SK-N-SH (cell line): ENCODE results near the gene CNPPD1. TPM values are rescaled to one million over a fixed set of nuclear protein-coding genes. Genes with fewer than 3 reads are reported as not detected.

ENCODE experiments used
- CTCF ChIA-PET: fragments of 300-600, 350-600 bp; formaldehyde crosslinking; extraction: SDS; loops from one replicate; lab custom pipeline; 2021; lab: Yijun Ruan, JAX
- POLR2A ChIA-PET: fragments of 350-600 bp; sonication (Branson Sonifier 250); formaldehyde crosslinking; extraction: SDS; loops from one replicate; lab custom pipeline; 2020; ENCODE audit warnings: antibody characterized with exemption, inconsistent platforms; lab: Yijun Ruan, JAX
- DNase-seq: peaks from one replicate; pipeline ENCODE4 v3.0.0; 2012
- H2AFZ ChIP-seq: fragments of 200-600 bp; sonication (generic); 2 replicates; pipeline ENCODE4 v1.8.1; 2016; ENCODE audit warnings: antibody characterized with exemption, mild to moderate bottlenecking, low read depth
- H3F3A ChIP-seq: fragments of 200-600 bp; sonication (generic); replicated peaks from 2 replicates; pipeline ENCODE3; 2016; ENCODE audit warnings: antibody characterized with exemption, mild to moderate bottlenecking; ENCODE audit not compliant: insufficient read depth
- H3K27ac ChIP-seq, 2 experiments: fragments of 200-500 bp in 1 of 2; fragments of 200-600 bp in 1 of 2; sonication (Bioruptor generic) in 1 of 2; sonication (generic), shearing (Covaris generic) in 1 of 2; 2 replicates each; pipeline versions ENCODE4 v1.5.1 to v1.6.1; 2014 to 2016; ENCODE audit warnings: low read depth in 2 of 2, inconsistent platforms in 1 of 2, low read length in 1 of 2, mild to moderate bottlenecking in 1 of 2, mixed read lengths in 1 of 2
- H3K27me3 ChIP-seq: fragments of 200-600 bp; sonication (generic), shearing (Covaris generic); 2 replicates; pipeline ENCODE4 v1.6.1; 2016; ENCODE audit warnings: mixed run types; ENCODE audit not compliant: insufficient read depth
- H3K36me3 ChIP-seq, 2 experiments: fragments of 200-500 bp in 1 of 2; fragments of 200-600 bp in 1 of 2; sonication (Bioruptor generic) in 1 of 2; sonication (generic) in 1 of 2; replicated peaks in 1 of 2; 2 replicates each; pipeline versions ENCODE3 to v1.5.1; 2014 to 2016; ENCODE audit warnings: low read length in 1 of 2, mild to moderate bottlenecking in 1 of 2; ENCODE audit not compliant: insufficient read depth in 2 of 2, control insufficient read depth in 1 of 2
- H3K4me1 ChIP-seq, 2 experiments: fragments of 200-500 bp in 1 of 2; fragments of 200-600 bp in 1 of 2; sonication (Bioruptor generic) in 1 of 2; sonication (generic), shearing (Covaris generic) in 1 of 2; 2 replicates each; pipeline versions ENCODE4 v1.5.1 to v1.6.1; 2014 to 2016; ENCODE audit warnings: low read depth in 1 of 2, low read length in 1 of 2, mixed run types in 1 of 2; ENCODE audit not compliant: insufficient read depth in 2 of 2, control insufficient read depth in 1 of 2
- H3K4me2 ChIP-seq: fragments of 200-600 bp; sonication (generic), shearing (Covaris generic); 2 replicates; pipeline ENCODE4 v1.6.1; 2017; ENCODE audit warnings: mixed run types
- H3K4me3 ChIP-seq, 2 experiments: fragments of 200-500 bp in 1 of 2; fragments of 200-600 bp in 1 of 2; sonication (Bioruptor generic) in 1 of 2; sonication (generic), shearing (Covaris generic) in 1 of 2; 2 replicates each; pipeline versions ENCODE4 v1.5.1 to v1.8.1; 2014 to 2016; ENCODE audit warnings: low read depth in 2 of 2, inconsistent platforms in 1 of 2, low read length in 1 of 2, mild to moderate bottlenecking in 1 of 2, mixed read lengths in 1 of 2, moderate library complexity in 1 of 2
- H3K79me2 ChIP-seq: fragments of 200-600 bp; sonication (generic); 2 replicates; pipeline ENCODE4 v1.8.1; 2017; ENCODE audit warnings: mild to moderate bottlenecking; ENCODE audit not compliant: insufficient read depth
- H3K9ac ChIP-seq: fragments of 200-600 bp; sonication (generic); 2 replicates; pipeline ENCODE4 v1.6.1; 2017; ENCODE audit warnings: mixed run types
- H3K9me2 ChIP-seq: fragments of 200-600 bp; sonication (generic); 2 replicates; pipeline ENCODE4 v1.6.1; 2017; ENCODE audit warnings: mixed run types
- H3K9me3 ChIP-seq: fragments of 200-600 bp; sonication (generic); 2 replicates; pipeline ENCODE4 v1.6.1; 2017; ENCODE audit warnings: mixed run types, mild to moderate bottlenecking, moderate library complexity
- H4K20me1 ChIP-seq: fragments of 200-600 bp; sonication (generic); 2 replicates; pipeline ENCODE4 v1.6.1; 2017; ENCODE audit warnings: mild to moderate bottlenecking, mixed run types; ENCODE audit not compliant: insufficient read depth
- CHD2 ChIP-seq: fragments of 150-350 bp; IDR thresholded peaks from 2 replicates; pipeline ENCODE4 v1.6.1; 2018; ENCODE audit warnings: low read length; ENCODE audit not compliant: partially characterized antibody
- CTCF ChIP-seq: fragments of 200-600 bp; sonication (generic); IDR thresholded peaks from 2 replicates; pipeline ENCODE4 v1.6.1; 2017; ENCODE audit warnings: antibody characterized with exemption, mild to moderate bottlenecking, moderate library complexity
- EP300 ChIP-seq, 2 experiments: IDR thresholded peaks; 2 replicates each; pipeline versions ENCODE4 v1.4.0 to v1.6.1; 2012; ENCODE audit warnings: borderline replicate concordance in 1 of 2, low read depth in 1 of 2, low read length in 1 of 2
- FOSL2 ChIP-seq: IDR thresholded peaks from 2 replicates; pipeline ENCODE4 v1.4.0; 2012; ENCODE audit warnings: low read depth, mild to moderate bottlenecking, moderate library complexity, borderline replicate concordance
- GABPA ChIP-seq: IDR thresholded peaks from 2 replicates; pipeline ENCODE4 v1.4.0; 2012; ENCODE audit warnings: low read depth, mild to moderate bottlenecking
- JUND ChIP-seq: IDR thresholded peaks from 2 replicates; pipeline ENCODE4 v1.4.0; 2012
- MEF2A ChIP-seq: IDR thresholded peaks from 2 replicates; pipeline ENCODE4 v1.4.0; 2012; ENCODE audit warnings: low read depth, borderline replicate concordance
- MXI1 ChIP-seq: IDR thresholded peaks from 2 replicates; pipeline ENCODE4 v1.6.1; 2012; ENCODE audit warnings: mild to moderate bottlenecking, low read depth, low read length, improper control_type of control experiment
- POLR2AphosphoS5 ChIP-seq: IDR thresholded peaks from 2 replicates; pipeline ENCODE4 v1.6.1; 2012; ENCODE audit warnings: low read depth, low read length
- RAD21 ChIP-seq: IDR thresholded peaks from 2 replicates; pipeline ENCODE4 v1.6.1; 2012; ENCODE audit warnings: mild to moderate bottlenecking, low read length
- SIN3A ChIP-seq: IDR thresholded peaks from 2 replicates; pipeline ENCODE4 v1.6.1; 2012; ENCODE audit warnings: low read depth, mild to moderate bottlenecking, low read length, moderate library complexity, borderline replicate concordance
- TAF1 ChIP-seq: IDR thresholded peaks from 2 replicates; pipeline ENCODE4 v1.6.1; 2012; ENCODE audit warnings: low read depth, mild to moderate bottlenecking, low read length, moderate library complexity, borderline replicate concordance
- TEAD4 ChIP-seq: IDR thresholded peaks from 2 replicates; pipeline ENCODE4 v1.4.0; 2012; ENCODE audit warnings: mild to moderate bottlenecking, borderline replicate concordance; ENCODE audit not compliant: insufficient read depth
- YY1 ChIP-seq: IDR thresholded peaks from 2 replicates; pipeline ENCODE4 v1.4.0; 2012; ENCODE audit warnings: low read depth, mild to moderate bottlenecking
- WGBS: methylation state at CpG from one replicate; pipeline ENCODE4 v1.1.6; 2017; ENCODE audit warnings: low lambda C conversion rate; 5-methylcytosine and 5-hydroxymethylcytosine counted together
- polyA plus RNA-seq, 3 experiments: library from polyadenylated mRNA; depleted of rRNA; stranded (reverse); fragments of >200 nt; gene quantifications; 2 replicates each; pipeline ENCODE4 v1.2.3, GENCODE V29; 2012

CNPPD1 gene
- polyA plus RNA-seq, 1 of the 3 experiments (the other 2 are of a cell fraction) = 75.9 TPM

GRCh38 chr2:219206328-219207133 is 29.8 kb upstream of the CNPPD1 start, which contains the start of gene ZFAND2B (continued):
- peak; percentile 97 for TF ChIP-seq POLR2AphosphoS5
- no peak for TF ChIP-seq YY1
- 0 out of 2 replicates have a peak, but pooled peaks have one; percentile 2 for TF ChIP-seq RAD21
- peak; percentile 86 for TF ChIP-seq TAF1

- peak overlapping the region; percentile 59 for H2AFZ ChIP-seq
- WGBS = 18% methylated on average over 7 of the region's 7 CpGs
- H3K4me1 ChIP-seq = peaks cover 13 to 20% of the 10 kb centered on the region in 2 experiments; a peak in 3 of 4 replicates
- DNase-seq = no peak
- ChIA-PET POLR2A (interaction anchor here (0.6 to 4.6 kb wide), 7 partner anchors 11 to 423 kb away, joined by 3 to 52 read pairs (median 4); partner anchors contain the start of genes ABCB6 and CNPPD1), CTCF (interaction anchor here (0.6 to 4.0 kb wide), 6 partner anchors 12 to 183 kb away, joined by 3 to 26 read pairs (median 7); partner anchors contain the start of genes ABCB6, CNPPD1 and SLC23A3)
- no peaks in the 10 kb centered on the region for H3K79me2 ChIP-seq
- no peaks in the 10 kb centered on the region for H3K9me3 ChIP-seq
- H3K27ac ChIP-seq = peak overlapping the region; percentile 67 to 93; a peak in 3 of 4 replicates
- H4K20me1 ChIP-seq = no peaks in the 10 kb centered on the region
- peak overlapping the region; percentile 86 for H3K4me2 ChIP-seq
- H3K4me3 ChIP-seq = peak overlapping the region; percentile 69
- no peak for TF ChIP-seq JUND
- TF ChIP-seq FOSL2 = no peak
- no peak for TF ChIP-seq EP300 (IDR thresholded peaks at IDR 0.05; ENCODE audit: borderline replicate concordance in 1 of 2, low read depth in 1 of 2, low read length in 1 of 2)
- no peak for TF ChIP-seq CHD2
- no peak for TF ChIP-seq GABPA
- no peak for TF ChIP-seq TEAD4
- no peak for TF ChIP-seq MEF2A
- no peak for TF ChIP-seq MXI1
- TF ChIP-seq SIN3A = no peak
- peak overlapping the region; percentile 50; the same call in 1 of the 2 replicates for H3K9ac ChIP-seq
- no peaks in the 10 kb centered on the region for H3K27me3 ChIP-seq
- H3F3A ChIP-seq = peaks cover 15% of the 10 kb centered on the region
- peaks cover 9 to 26% of the 10 kb centered on the region in 2 experiments for H3K36me3 ChIP-seq
- H3K9me2 ChIP-seq = no peaks in the 10 kb centered on the region
Observed at GRCh38 chr2:219205981-219206327, 29.2 kb upstream of the CNPPD1 start.

- no peak for DNase-seq
- Histone ChIP-seq H3K79me2 (no peaks in the 10 kb centered on the region), H3K9me2 (no peaks in the 10 kb centered on the region), H3K27ac (no peak overlapping the region), H3K9me3 (no peaks in the 10 kb centered on the region), H3K4me1 (peaks cover 13 to 20% of the 10 kb centered on the region in 2 experiments; a peak in 3 of 4 replicates), H3K27me3 (no peaks in the 10 kb centered on the region), H3K9ac (no peak overlapping the region), H4K20me1 (no peaks in the 10 kb centered on the region), H3K36me3 (peaks cover 9 to 20% of the 10 kb centered on the region in 2 experiments), H2AFZ (no peak overlapping the region), H3F3A (peaks cover 15% of the 10 kb centered on the region), H3K4me3 (no peak overlapping the region), H3K4me2 (no peak overlapping the region)
- ChIA-PET POLR2A (interaction anchor here (4.6 kb wide), 1 partner anchor 12 kb away, joined by 52 read pairs; the partner anchor contains the start of gene ABCB6), CTCF (interaction anchor here (1.0 to 1.7 kb wide), 2 partner anchors 46 to 50 kb away, joined by 3 to 5 read pairs; no protein-coding TSS in a partner anchor)
- no peak for TF ChIP-seq CTCF
- 88% methylated on average over 5 of the region's 5 CpGs for WGBS
Observed at GRCh38 chr2:219205165-219205538, 28.4 kb upstream of the CNPPD1 start.
